Ecto neural progenitor cell (in vitro differentiated cells): ENCODE results near the gene GDNF.

Source experiments
- DNase-seq: peaks from one replicate; pipeline ENCODE4 v3.0.0-alpha.2; 2018; ENCODE audit warnings: low spot score

GDNF gene

GRCh38 chr5:37777432-37778130, 62.3 kb downstream of the GDNF start:
- no peak for DNase-seq

DNA sequence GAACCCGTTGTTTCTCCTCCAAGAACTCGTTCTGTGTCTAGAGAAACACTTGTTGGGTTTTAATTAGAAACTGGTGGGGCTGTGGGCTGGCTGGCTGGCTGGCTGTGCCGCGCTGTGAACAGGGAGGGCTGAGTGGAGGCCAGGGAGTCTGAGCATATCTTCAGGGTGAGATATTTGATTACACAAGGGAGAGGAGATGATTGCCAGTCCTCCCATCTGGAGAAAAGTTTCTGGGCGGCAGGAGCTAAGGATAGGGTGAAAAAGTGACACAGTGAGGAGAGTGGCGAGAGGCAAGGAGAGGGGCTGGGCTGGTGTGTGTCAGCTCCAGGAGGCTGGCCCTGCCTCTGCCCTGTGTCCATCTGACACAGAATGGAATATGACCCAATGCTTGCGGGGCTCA, 63.0 kb downstream of the GDNF start:
- DNase-seq = no peak

- DNase-seq = no peak
Observed at GRCh38 chr5:37774912-37775483, 64.8 kb downstream of the GDNF start.

- DNase-seq = no peak
Observed at GRCh38 chr5:37773809-37774208, 66.0 kb downstream of the GDNF start.

DNA sequence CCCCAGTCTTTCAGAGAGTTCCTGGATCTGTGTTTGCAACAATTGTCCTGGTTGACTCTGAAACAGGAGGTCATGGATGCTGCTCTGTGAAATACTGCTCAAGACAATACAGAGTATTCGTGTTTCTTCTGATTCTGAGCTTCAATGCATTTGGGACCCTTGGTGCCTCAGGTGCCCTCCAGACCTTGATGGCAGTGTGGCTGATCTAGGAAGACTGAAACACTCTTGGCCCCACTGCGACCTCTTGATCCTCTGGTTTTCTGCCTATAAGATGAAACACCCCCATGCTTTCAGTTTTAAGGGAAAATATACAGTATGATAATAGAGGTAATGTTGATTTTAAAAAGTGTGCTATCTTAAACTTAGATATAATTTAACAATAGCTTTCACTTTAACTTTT, 67.6 kb downstream of the GDNF start:
- no peak for DNase-seq

DNA sequence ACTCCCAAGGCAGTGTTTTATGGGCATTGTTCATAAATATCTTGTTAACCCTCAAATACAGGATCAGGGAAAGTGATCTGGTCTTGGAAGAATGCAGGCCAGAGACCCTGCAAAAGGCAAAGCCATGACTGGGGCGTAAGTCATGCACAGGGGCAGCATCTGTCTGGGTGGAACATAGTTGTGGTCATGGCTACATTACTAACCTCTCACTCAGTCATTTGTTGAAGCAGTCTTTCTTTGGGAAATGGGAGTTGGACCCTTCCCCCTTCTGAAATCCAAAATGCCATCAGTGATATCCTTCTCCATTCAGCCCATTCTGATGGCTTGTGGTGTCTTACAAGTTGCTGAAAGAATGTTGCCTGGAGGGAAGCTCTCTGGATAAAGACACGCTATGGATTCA, 68.1 kb downstream of the GDNF start:
- no peak for DNase-seq

GRCh38 chr5:37771203-37771611, 68.6 kb downstream of the GDNF start:
- DNase-seq = no peak

- no peak for DNase-seq
Observed at GRCh38 chr5:37770786-37771185, 69.1 kb downstream of the GDNF start.

- no peak for DNase-seq
Observed at GRCh38 chr5:37769840-37770239, 70.0 kb downstream of the GDNF start.

DNA sequence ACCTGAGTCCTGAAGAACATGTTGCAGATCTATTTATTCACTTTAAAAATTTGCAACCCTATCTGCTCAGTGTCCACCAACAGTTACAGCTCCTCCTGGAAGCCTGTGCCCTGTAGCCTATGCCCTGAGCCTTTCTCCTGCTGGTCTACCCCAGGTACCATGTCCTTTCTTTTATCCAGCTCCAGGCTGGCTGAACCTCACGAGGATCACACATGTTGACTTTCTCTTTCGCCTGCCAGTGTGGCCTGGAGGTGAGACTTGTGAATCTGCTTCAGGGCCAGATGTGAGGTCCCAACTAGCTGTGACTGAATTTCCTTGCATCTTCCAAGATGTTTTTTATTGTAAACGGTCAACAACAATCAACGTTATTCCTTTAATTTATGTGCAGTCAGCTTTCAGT, 70.7 kb downstream of the GDNF start:
- DNase-seq = no peak

- DNase-seq = no peak
Observed at GRCh38 chr5:37768371-37768770, 71.5 kb downstream of the GDNF start.

- no peak for DNase-seq
Observed at GRCh38 chr5:37767961-37768360, 71.9 kb downstream of the GDNF start.

DNA sequence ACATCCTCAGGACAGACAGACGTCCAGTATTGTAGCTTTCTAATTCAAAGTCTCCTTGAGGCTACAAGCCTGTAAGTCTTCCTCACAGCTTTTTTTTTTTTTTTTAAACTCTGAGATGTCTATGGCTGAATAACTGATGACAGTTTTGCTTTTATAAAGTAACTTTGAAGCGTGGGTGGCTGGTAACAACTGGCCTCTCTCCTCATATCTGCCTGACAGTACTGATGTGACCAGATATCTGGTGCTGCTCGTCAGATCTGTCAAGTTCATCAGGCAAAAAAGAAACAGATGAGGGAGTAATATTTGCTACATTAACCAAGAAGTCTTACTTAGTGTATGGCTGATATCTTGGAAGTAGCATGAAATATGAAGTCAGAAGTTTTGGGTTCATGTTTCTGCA, 72.6 kb downstream of the GDNF start:
- DNase-seq = no peak
